Activated CD8-positive, alpha-beta memory T cell treated with anti-CD3 and anti-CD28 coated beads for 1 hour (primary cell): Measurements from ENCODE around the gene IER2.
A peak's percentile ranks its signal among the peaks of the same experiment; 100 is the strongest.

Source experiments
- DNase-seq, 2 donors: peaks; one replicate each; pipeline ENCODE4 v3.0.0-alpha.2; 2020; ENCODE audit warnings: low read depth in 1 of 2; ENCODE audit errors: extremely low read depth in 1 of 2

IER2 gene

DNA sequence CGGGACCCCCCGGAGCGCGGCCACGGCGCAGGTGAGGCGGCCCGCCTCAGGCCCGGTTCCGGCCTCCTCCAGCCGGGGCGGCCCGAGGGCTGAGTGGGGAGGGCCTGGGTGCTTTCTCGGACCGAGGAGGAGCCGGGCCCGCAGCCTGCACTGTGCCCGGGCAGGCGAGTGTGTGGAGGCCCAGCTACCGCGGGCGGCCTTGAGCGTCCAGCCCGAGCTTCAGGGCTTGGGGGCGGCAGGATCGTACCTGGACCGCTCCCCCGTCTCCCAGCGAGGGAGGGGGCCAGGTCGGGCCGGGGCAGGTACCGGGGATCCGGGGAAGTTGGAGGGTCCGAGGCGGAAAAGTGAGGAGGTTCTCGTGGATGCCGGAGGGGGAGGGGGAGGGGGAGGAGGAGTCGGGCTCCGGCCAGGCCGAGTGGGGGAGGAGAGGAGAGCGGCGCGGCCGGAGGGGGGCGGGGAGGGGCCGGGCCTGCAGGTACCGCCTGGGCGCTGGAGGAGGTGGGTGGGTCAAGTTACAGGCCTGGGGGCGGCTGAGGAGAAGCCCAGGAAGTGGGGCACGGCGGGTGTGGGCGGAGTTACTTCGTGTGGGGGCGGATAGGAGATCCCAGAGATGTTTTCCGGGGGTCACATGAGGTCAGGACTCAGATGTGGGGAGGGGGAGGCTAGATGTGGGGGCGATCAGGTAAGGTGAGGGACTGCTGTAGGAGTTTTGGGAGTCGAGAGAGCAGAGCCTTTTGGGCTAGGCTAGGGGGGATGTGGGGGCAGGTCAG is 31.6 kb upstream of the IER2 start:
- no peak for DNase-seq

DNA sequence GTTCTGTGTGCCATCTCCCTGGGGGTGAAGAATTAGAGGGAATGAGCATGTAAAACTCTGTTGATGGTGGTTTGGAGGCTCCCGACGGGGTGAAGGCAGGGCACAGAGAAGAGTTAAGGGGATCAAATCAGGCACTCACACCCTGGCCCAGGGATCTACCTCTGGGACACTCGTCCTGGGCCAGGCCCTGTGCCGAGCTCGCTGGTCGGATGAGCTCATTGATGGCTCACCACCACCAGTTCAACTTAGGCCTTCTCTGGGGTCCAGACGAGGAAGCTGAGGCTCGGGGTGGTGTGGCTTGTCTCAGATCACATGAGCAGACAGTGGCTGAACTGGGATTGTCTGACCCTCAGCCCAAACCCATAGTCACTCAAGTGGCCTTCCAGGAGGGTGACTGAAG is 30.6 kb upstream of the IER2 start:
- DNase-seq, result no peak

DNA sequence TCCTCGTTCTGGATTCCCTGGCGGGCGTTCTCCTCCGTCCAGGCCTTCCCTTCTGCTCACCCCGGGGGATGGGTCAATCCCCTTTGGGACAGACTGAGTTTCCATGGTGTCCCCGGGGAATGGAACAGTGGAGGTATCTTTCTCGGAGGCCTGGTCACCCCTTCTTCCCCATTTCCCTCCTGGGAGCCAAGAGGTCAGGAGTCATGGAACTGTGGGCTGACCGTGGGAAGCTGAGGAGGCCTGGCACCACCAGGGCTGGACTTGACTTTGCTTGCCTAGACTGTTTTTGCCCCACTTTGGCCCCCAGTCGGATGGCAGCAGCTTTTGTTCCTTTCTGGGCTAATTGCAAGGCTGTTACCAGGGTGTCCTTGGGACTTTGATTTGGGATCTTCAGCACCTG is 30.2 kb upstream of the IER2 start:
- no peak for DNase-seq

DNA sequence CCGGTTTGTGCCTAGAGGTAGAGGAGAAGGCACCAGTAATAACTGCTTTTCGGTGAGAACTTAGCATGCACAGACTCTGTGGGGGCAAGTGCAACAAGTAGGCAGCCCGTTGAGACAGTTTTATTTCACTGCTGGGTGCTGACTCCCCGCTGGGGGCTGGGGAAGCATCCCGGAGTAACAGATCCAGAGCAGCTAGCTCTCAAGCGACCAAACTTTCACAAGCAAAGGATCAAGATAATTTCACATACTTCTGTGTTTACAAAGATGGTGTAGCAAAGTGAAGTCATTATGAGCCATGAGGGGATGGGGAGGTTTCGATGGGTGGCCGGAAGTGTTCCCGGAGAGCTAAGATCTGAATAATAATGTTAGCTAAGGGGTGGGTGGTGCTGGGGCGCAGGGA is 29.4 kb upstream of the IER2 start:
- DNase-seq, result no peak

DNA sequence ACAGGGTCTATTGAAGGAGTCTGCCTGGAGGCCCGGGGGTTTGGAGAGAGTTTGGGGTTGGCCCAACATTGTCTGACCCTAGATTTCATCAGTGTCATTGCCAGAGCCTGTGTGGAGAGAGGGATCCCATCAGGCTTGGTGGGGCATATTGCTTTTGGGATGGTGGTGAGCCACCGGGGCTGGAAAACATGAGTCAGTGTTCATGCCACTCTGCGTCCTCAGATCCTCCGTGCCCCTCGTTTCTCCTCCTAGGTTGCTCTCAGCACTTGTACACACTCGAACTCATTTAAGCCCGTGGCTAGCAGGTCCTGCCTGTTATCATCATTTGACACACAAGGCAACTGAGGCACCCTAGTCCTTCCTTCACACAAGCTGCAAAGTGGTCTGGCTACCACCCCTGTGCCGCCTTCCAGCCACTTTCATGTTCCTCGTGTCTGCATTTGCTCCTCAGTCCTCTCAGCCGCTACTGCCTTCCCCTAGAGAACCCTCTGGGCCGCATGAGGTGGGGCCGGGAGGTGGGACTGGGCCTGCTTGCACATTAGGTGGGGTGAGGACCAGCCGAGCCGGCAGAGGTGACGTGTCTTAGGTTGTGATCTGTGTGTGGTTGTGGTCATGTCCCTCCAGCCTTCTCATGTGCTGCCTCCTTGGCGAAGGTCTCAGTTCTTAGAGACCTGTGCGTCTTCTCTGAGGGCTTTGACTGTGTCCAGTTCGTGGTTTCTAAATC is 28.5 kb upstream of the IER2 start:
- DNase-seq, result no peak

- DNase-seq, result no peak
These were observed 27.8 kb upstream of the IER2 start for GRCh38 chr19:13122275-13122878.

DNA sequence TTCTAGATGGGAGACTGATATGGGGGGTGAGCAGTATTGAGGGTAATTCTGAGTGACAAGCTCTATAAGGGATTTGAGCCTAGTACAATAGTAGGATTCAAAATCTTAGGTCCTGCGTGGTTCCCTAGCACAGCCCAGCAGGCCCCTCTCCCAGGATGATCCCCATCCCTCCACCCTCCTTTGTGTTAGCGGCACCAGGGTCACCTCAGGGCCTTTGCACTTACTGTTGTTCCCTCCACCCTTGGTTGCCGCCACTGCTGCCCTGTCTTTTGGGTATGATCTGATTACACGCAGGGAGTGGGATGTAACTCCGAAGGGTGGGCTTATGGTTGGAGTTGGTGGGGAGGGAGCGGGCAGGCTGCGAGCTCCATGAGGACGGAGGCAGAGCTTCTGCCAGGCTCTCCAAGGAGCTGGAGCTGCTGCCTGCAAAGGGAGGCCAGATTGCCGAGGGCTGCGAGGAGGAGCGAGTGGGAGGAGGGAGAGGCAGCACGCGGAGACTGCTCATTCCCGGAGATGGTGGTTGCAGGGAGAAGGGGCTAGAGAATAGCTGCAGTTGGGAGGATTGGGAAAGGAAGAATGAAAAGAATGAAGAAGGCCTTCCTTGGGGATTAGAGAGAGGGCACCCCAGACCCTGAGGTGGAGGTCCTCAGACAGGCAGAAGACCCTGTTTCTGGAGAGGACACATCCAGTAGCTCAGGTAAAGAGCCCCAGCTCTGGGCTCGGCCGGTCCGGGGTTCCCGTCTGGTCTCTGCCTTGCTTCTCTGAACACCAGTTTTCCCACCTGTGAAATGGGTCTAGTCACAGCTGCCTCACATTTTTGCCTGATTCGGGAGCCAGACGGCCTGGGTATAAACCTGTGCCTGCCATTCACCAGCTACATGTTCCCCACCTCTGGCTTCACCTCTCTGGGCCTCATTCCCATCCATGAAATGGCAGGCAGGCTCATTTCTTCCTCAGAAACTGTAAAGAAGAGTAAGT is 26.9 kb upstream of the IER2 start:
- DNase-seq, result no peak

- no peak for DNase-seq
These were observed 23.2 kb upstream of the IER2 start for GRCh38 chr19:13127051-13127450.

GRCh38 chr19:13127811-13128575 is 22.2 kb upstream of the IER2 start:
- DNase-seq, result no peak

DNA sequence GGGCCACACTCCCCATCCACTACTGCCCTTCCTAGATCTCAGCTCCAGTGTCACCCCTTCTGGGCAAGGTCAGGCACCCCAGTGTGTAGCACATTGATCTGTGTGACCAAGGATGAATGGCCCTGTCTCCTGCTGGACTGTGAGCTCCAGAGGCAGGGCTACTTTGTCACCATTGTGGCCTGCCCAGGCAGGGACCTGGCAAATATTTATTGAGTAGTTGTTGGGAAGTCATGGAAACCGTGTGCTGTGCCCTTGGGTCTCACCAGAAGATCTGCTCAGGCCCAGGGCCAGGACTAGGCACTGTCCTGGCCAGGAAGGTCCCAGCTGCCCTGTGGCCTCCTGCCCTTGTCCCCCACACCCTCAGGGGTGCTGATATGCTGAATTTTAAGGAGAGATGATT is 21.6 kb upstream of the IER2 start:
- DNase-seq, result no peak

GRCh38 chr19:13129384-13129783 is 20.8 kb upstream of the IER2 start:
- DNase-seq, result no peak

DNA sequence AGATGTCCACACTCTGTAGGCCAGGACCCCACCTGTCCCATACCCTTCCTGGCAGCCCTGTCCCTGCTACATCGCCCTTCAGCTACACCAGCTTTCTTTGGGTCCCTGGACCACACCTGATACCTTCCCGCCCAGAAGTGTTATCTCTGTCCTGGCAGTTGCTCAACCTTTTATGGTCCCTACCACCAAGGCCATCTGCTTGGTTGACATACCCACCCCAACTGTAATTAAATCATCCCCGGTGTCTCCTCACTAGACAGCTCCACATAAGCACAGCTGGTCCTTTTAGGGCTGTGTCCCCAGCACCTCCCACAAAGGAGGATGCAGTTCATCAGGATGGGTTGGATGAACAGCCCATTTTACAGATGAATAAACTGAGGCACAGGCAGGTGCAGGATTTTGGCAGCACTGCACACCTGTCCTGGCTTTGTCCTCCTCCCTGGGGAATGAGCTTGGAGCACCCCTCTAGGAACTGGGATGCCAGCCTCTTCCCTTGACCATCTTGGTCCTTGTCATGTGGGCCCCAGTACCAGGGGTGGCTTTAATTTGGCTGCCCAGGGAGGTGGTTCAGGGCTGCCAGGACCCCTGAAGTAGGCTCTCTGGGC is 19.2 kb upstream of the IER2 start:
- no peak for DNase-seq

- DNase-seq, result peak in 1 of 2 donors; percentile 37
These were observed 17.6 kb upstream of the IER2 start for GRCh38 chr19:13132471-13133180.

DNA sequence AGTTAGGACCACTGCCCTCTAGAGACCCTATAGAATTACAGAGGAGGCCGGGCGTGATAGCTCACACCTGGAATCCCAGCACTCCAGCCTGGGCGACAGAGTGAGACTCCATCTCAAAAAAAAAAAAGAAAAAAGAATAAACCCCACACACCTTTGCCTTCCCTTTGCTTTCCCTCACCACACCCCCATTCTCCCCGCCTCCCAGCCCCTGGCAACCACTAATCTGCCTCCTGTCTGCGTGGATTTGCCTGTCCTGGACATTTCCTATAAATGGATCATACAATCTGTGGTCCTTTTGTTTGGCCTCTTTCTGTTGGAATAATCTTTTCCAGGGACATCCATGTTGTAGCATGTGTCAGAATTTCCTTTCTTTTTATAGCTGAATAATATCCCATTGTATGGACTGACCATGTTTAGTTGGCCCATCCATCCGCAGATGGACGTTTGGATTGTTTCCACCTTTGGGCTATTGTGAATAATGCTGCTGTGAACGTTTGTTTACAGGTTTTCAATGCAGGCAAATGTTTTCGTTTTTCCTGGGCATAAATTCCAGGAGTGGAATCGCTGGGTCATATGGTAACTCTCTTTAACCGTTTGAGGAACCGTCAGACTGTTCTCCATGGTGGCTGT is 16.9 kb upstream of the IER2 start:
- no peak for DNase-seq

DNA sequence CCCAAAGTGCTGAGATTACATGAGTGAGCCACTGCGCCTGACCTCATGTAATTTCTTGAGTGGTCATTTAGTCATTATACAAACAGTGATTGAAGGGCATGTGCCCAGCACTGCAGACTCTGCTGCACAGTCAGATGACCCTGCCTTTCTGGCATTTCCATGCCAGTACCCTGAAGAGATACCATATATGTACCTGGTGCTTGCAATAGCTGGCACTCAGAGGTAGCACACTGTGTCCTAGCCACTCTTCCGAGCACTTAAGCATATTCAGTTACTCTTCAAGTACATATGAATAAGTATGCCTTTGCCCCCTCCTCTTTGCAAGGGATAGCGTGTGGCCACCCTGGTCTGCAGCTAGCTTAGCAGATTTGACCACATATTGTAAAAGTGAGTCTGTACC is 15.6 kb upstream of the IER2 start:
- no peak for DNase-seq

GRCh38 chr19:13135068-13136062 is 14.8 kb upstream of the IER2 start:
- DNase-seq, result no peak

DNA sequence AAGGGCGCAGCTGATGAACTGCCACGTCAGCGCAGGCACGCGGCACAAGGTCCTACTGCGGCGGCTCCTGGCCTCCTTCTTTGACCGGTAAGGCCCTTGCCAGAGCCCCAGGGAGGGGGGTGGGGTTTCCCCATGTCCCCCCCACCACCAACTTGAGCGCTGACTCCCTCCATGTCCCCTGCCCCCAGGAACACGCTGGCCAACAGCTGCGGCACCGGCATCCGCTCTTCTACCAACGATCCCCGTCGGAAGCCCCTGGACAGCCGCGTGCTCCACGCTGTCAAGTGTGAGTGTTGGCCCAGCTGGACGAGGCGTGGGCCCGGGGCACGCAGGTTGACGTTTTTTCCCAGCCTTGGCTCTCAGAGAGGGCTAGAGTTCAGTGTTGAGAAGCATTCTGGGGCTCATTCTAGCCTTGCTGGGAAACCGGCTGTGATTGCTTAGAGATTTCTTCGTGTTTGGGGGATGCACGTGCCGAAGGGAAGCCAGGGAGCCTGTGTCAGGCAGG is 12.9 kb upstream of the IER2 start:
- DNase-seq, result no peak
